Breast epithelium (tissue), 4 donors: ENCODE data around the gene SCN1B. TPM values are rescaled to one million over a fixed set of nuclear protein-coding genes. Genes with fewer than 3 reads are reported as not detected.

Experiments
- DNase-seq, 2 donors: peaks; one replicate each; pipeline ENCODE4 v3.0.0-alpha.2; 2019; ENCODE audit warnings: low spot score in 2 of 2
- H3K27ac ChIP-seq, 2 donors: fragments of 200-600 bp; sonication (generic) in 1 of 2; one replicate each; pipeline ENCODE4 v1.5.1; 2016 to 2019; ENCODE audit warnings: mild to moderate bottlenecking in 1 of 2
- H3K27me3 ChIP-seq, 2 donors: fragments of 200-600 bp; sonication (generic) in 1 of 2; one replicate each; pipeline versions ENCODE4 v1.5.1 to v1.6.0; 2017 to 2019; ENCODE audit warnings: control low read depth in 1 of 2, mild to moderate bottlenecking in 1 of 2
- H3K36me3 ChIP-seq: fragments of 200-600 bp; one replicate; pipeline ENCODE4 v1.5.1; 2019
- H3K4me1 ChIP-seq, 2 donors: fragments of 200-600 bp; sonication (generic); one replicate each; pipeline ENCODE4 v1.5.1; 2016 to 2019; ENCODE audit warnings: control low read depth in 1 of 2
- H3K4me3 ChIP-seq, 3 donors: fragments of 200-600 bp; sonication (generic); 1 replicate in 2 of 3; 2 replicates in 1 of 3; pipeline ENCODE4 v1.5.1; 2016 to 2019; ENCODE audit warnings: mild to moderate bottlenecking in 3 of 3, moderate library complexity in 2 of 3
- H3K9me3 ChIP-seq, 2 donors: fragments of 200-600 bp; sonication (generic) in 1 of 2; one replicate each; pipeline ENCODE4 v1.5.1; 2016 to 2019; ENCODE audit warnings: control low read depth in 1 of 2
- CTCF ChIP-seq, 3 donors: fragments of 450-650 bp; IDR thresholded peaks; one replicate each; pipeline ENCODE4 v1.5.1; 2016 to 2017; ENCODE audit warnings: antibody characterized with exemption in 3 of 3, mild to moderate bottlenecking in 3 of 3, moderate library complexity in 3 of 3
- POLR2A ChIP-seq: fragments of 450-650 bp; IDR thresholded peaks from one replicate; pipeline ENCODE4 v1.6.1; 2016; ENCODE audit warnings: antibody characterized with exemption, mild to moderate bottlenecking, moderate library complexity
- POLR2AphosphoS5 ChIP-seq, 3 donors: sonication (generic); formaldehyde crosslinking; IDR thresholded peaks; one replicate each; pipeline ENCODE4 v1.6.1; 2017; ENCODE audit warnings: antibody characterized with exemption in 3 of 3
- intact Hi-C: fragments of 100-400 bp; cut with DNase I; formaldehyde crosslinking; loops from one replicate; pipeline ENCODE4 v1.15.1; 2023; ENCODE audit warnings: low total_unique reads
- total RNA-seq, 3 donors: library from RNA; depleted of rRNA; stranded (reverse); fragments of >200 nt; gene quantifications; one replicate each; pipeline ENCODE4 v1.1.0, GENCODE V29; 2016

The SCN1B gene
- 10 to 100 TPM in 1 of 3 donors, 1 to 10 TPM in 2; 5.1 to 14.6 (median 8.5) TPM for total RNA-seq

- no peak for DNase-seq
- no peak for TF ChIP-seq POLR2A
- TF ChIP-seq CTCF (IDR thresholded peaks at IDR 0.05): peak in 1 of 3 donors; percentile 16
- Histone ChIP-seq H3K36me3 (peaks cover 5% of the 10 kb centered on the region), H3K9me3 (no peaks in the 10 kb centered on the region), H3K27me3 (no peaks in the 10 kb centered on the region), H3K4me3 (peak within 1 kb of the TSS; percentile 59 to 87 (median 61)), H3K27ac (peak within 1 kb of the TSS in 1 of 2 donors; percentile 55), H3K4me1 (peaks cover 0 to 4% of the 10 kb centered on the region in 2 donors)
- intact Hi-C loops: no loop called here
Observed at GRCh38 chr19:35030257-35031071, at the start of gene SCN1B. Gene SCN1B, plus strand, starts transcription at chr19:35030470. Its CDS starts 351 bp downstream, at chr19:35030821.

- Histone ChIP-seq H3K4me1 (no peaks in the 10 kb centered on the region), H3K4me3 (no peak overlapping the region), H3K9me3 (peaks cover 0 to under 1% of the 10 kb centered on the region in 2 donors), H3K27me3 (no peaks in the 10 kb centered on the region), H3K36me3 (no peaks in the 10 kb centered on the region), H3K27ac (no peak overlapping the region)
- intact Hi-C loops: no loop called here
- no peak for DNase-seq
- no peak for TF ChIP-seq CTCF (IDR thresholded peaks at IDR 0.05)
- no peak for TF ChIP-seq POLR2A
- no peak for TF ChIP-seq POLR2AphosphoS5 (IDR thresholded peaks at IDR 0.05)
Observed at GRCh38 chr19:34982275-34982674, 48.0 kb upstream of the SCN1B start.

GRCh38 chr19:34983786-34984185 lies 46.5 kb upstream of the SCN1B start:
- no peak for TF ChIP-seq POLR2A
- TF ChIP-seq POLR2AphosphoS5 (IDR thresholded peaks at IDR 0.05): no peak
- TF ChIP-seq CTCF (IDR thresholded peaks at IDR 0.05): no peak
- no peak overlapping the region for H3K4me3 ChIP-seq
- no peak overlapping the region for H3K27ac ChIP-seq
- no peaks in the 10 kb centered on the region for H3K9me3 ChIP-seq
- intact Hi-C loops: no loop called here
- no peaks in the 10 kb centered on the region for H3K27me3 ChIP-seq
- no peaks in the 10 kb centered on the region for H3K4me1 ChIP-seq
- no peak for DNase-seq
- no peaks in the 10 kb centered on the region for H3K36me3 ChIP-seq

- no peaks in the 10 kb centered on the region for H3K4me1 ChIP-seq
- DNase-seq: no peak
- no peak overlapping the region for H3K4me3 ChIP-seq
- H3K36me3 ChIP-seq: no peaks in the 10 kb centered on the region
- H3K27me3 ChIP-seq: no peaks in the 10 kb centered on the region
- intact Hi-C loops: no loop called here
- H3K9me3 ChIP-seq: no peaks in the 10 kb centered on the region
- H3K27ac ChIP-seq: no peak overlapping the region
- TF ChIP-seq POLR2A (no peak), CTCF (IDR thresholded peaks at IDR 0.05) (no peak), POLR2AphosphoS5 (IDR thresholded peaks at IDR 0.05) (no peak)
Observed at GRCh38 chr19:34984287-34984686, 46.0 kb upstream of the SCN1B start.

- DNase-seq: peak; percentile 46 to 58
Observed at GRCh38 chr19:34985249-34986022, 44.8 kb upstream of the SCN1B start.

More at GRCh38 chr19:34985249-34986022, 44.8 kb upstream of the SCN1B start:
- H3K4me3 ChIP-seq: no peak overlapping the region
- no peaks in the 10 kb centered on the region for H3K27me3 ChIP-seq
- intact Hi-C loops: no loop called here
- TF ChIP-seq POLR2A (no peak), POLR2AphosphoS5 (IDR thresholded peaks at IDR 0.05) (peak in 1 of 3 donors; percentile 16)
- H3K36me3 ChIP-seq: no peaks in the 10 kb centered on the region
- no peaks in the 10 kb centered on the region for H3K4me1 ChIP-seq
- peak overlapping the region in 1 of 2 donors; percentile 66 for H3K27ac ChIP-seq
- H3K9me3 ChIP-seq: no peaks in the 10 kb centered on the region
